B cell (primary cell): ENCODE data around the gene GPATCH1. TPM values are rescaled to one million over a fixed set of nuclear protein-coding genes. Genes with fewer than 3 reads are reported as not detected.
A peak's percentile ranks its signal among the peaks of the same experiment; 100 is the strongest.

ENCODE experiments used
- ATAC-seq: fragments of 200-7000 bp; cut with Tn5 transposase; one replicate; pipeline ENCODE4 v1.10.0; 2021; ENCODE audit warnings: low read depth, mild to moderate bottlenecking, moderate number of reproducible peaks, moderate library complexity
- CTCF ChIA-PET: fragments of 350-600 bp; sonication (Branson Sonifier 250); formaldehyde crosslinking; loops from one replicate; lab custom pipeline; 2021; ENCODE audit warnings: antibody characterized with exemption, inconsistent platforms; lab: Charles Lee
- POLR2A ChIA-PET: fragments of 350-600 bp; sonication (Branson Sonifier 250); formaldehyde crosslinking; loops from one replicate; lab custom pipeline; 2021; ENCODE audit warnings: antibody characterized with exemption; lab: Charles Lee
- DNase-seq: peaks from one replicate; pipeline ENCODE4 v3.0.0; 2013
- H2AFZ ChIP-seq: 2 replicates; pipeline ENCODE4 v1.6.1; 2012; ENCODE audit warnings: mild to moderate bottlenecking, low read depth, low read length; ENCODE audit not compliant: insufficient read depth, poor library complexity, severe bottlenecking
- H3K27ac ChIP-seq, 2 donors: 1 replicate in 1 of 2; 2 replicates in 1 of 2; pipeline ENCODE4 v1.5.1; 2012 to 2013; ENCODE audit warnings: low read length in 2 of 2, mild to moderate bottlenecking in 2 of 2, moderate library complexity in 1 of 2
- H3K27me3 ChIP-seq, 4 experiments: fragments of 200-600 bp in 1 of 4; sonication (generic) in 1 of 4; replicated peaks in 1 of 4; 1 replicate in 2 of 4; 2 replicates in 2 of 4; pipeline versions ENCODE4 v1.6.1 to v1.7.0; 2013 to 2016; ENCODE audit warnings: low read length in 3 of 4, mild to moderate bottlenecking in 2 of 4, mixed read lengths in 1 of 4, moderate library complexity in 1 of 4; ENCODE audit not compliant: insufficient read depth in 4 of 4, control insufficient read depth in 3 of 4; ENCODE audit errors: control extremely low read depth in 1 of 4
- H3K36me3 ChIP-seq, 2 experiments: replicated peaks in 1 of 2; 1 replicate in 1 of 2; 2 replicates in 1 of 2; pipeline versions ENCODE4 v1.6.1 to v1.7.1; 2013; ENCODE audit warnings: low read length in 1 of 2; ENCODE audit not compliant: insufficient read depth in 2 of 2, control insufficient read depth in 1 of 2; ENCODE audit errors: control extremely low read depth in 1 of 2, extremely low read depth in 1 of 2
- H3K4me1 ChIP-seq, 2 donors: fragments of 200-600 bp in 1 of 2; sonication (generic) in 1 of 2; 1 replicate in 1 of 2; 2 replicates in 1 of 2; pipeline versions ENCODE4 v1.5.1 to v1.6.1; 2013 to 2017; ENCODE audit warnings: low read length in 2 of 2; ENCODE audit not compliant: control insufficient read depth in 2 of 2, insufficient read depth in 2 of 2
- H3K4me2 ChIP-seq: replicated peaks from 2 replicates; pipeline ENCODE3; 2012; ENCODE audit warnings: mild to moderate bottlenecking, low read depth, low read length; ENCODE audit not compliant: poor library complexity, severe bottlenecking
- H3K4me3 ChIP-seq, 5 experiments: fragments of 200-600 bp in 1 of 5; sonication (generic) in 1 of 5; 1 replicate in 3 of 5; 2 replicates in 2 of 5; pipeline versions ENCODE4 v1.5.1 to v1.7.0; 2011 to 2016; ENCODE audit warnings: low read length in 4 of 5, mild to moderate bottlenecking in 4 of 5, low read depth in 2 of 5, control low read depth in 1 of 5, moderate library complexity in 1 of 5; ENCODE audit not compliant: insufficient read depth in 1 of 5; ENCODE audit errors: control extremely low read depth in 1 of 5, extremely low read depth in 1 of 5
- H3K79me2 ChIP-seq: fragments of 200-600 bp; sonication (generic); one replicate; pipeline ENCODE4 v1.6.0; 2016; ENCODE audit warnings: low read length; ENCODE audit not compliant: control insufficient read depth, insufficient read depth
- H3K9ac ChIP-seq: fragments of 200-600 bp; sonication (generic); 2 replicates; pipeline ENCODE4 v1.6.1; 2017; ENCODE audit warnings: mild to moderate bottlenecking, low read length, moderate library complexity
- H3K9me3 ChIP-seq, 3 donors: one replicate each; pipeline versions ENCODE4 v1.6.1 to v1.7.1; 2013; ENCODE audit warnings: low read length in 2 of 3; ENCODE audit not compliant: control insufficient read depth in 2 of 3, insufficient read depth in 1 of 3; ENCODE audit errors: control extremely low read depth in 1 of 3
- H4K20me1 ChIP-seq: 2 replicates; pipeline ENCODE4 v1.6.0; 2012; ENCODE audit warnings: mild to moderate bottlenecking, low read length; ENCODE audit not compliant: insufficient read depth, control insufficient read depth, poor library complexity, severe bottlenecking
- H3K27ac Mint-ChIP-seq: one replicate; pipeline ENCODE4 v1.8.0; 2021; ENCODE audit warnings: mixed read lengths
- H3K27me3 Mint-ChIP-seq: one replicate; pipeline ENCODE4 v1.8.0; 2021; ENCODE audit warnings: mixed read lengths
- H3K4me1 Mint-ChIP-seq: one replicate; pipeline ENCODE4 v1.8.0; 2021; ENCODE audit warnings: mixed read lengths
- H3K4me3 Mint-ChIP-seq: one replicate; pipeline ENCODE4 v1.8.0; 2021; ENCODE audit warnings: mixed read lengths
- H3K9me3 Mint-ChIP-seq: one replicate; pipeline ENCODE4 v1.8.0; 2022; ENCODE audit warnings: mixed read lengths; ENCODE audit not compliant: insufficient read depth
- CTCF ChIP-seq: fragments of 200-600 bp; IDR thresholded peaks from one replicate; pipeline ENCODE4 v1.8.0; 2022; ENCODE audit warnings: antibody characterized with exemption, mild to moderate bottlenecking
- EZH2 ChIP-seq: IDR thresholded peaks from 2 replicates; pipeline ENCODE4 v1.6.1; 2012; ENCODE audit warnings: borderline replicate concordance, low read depth, mild to moderate bottlenecking, moderate library complexity, low read length; ENCODE audit not compliant: insufficient read depth, poor library complexity, severe bottlenecking
- WGBS: methylation state at CpG from one replicate; pipeline ENCODE4 v1.1.5; 2013; ENCODE audit warnings: missing lambda C conversion rate; ENCODE audit not compliant: insufficient coverage; 5-methylcytosine and 5-hydroxymethylcytosine counted together
- intact Hi-C: fragments of 100-400 bp; cut with micrococcal nuclease; formaldehyde crosslinking; loops from one replicate; pipeline ENCODE4 v1.10.0; 2022
- polyA plus RNA-seq: library from polyadenylated mRNA; depleted of rRNA; stranded (reverse); fragments of >200 nt; gene quantifications from 2 replicates; pipeline ENCODE4 v1.2.3, GENCODE V29; 2012
- total RNA-seq, 2 donors: library from RNA; stranded (reverse); fragments of 120-200 nt in 1 of 2; gene quantifications; 1 replicate in 1 of 2; 2 replicates in 1 of 2; pipeline versions ENCODE4 v1.2.3 to v1.2.4, GENCODE V29; 2013 to 2022

The GPATCH1 gene
- total and polyA plus RNA-seq, 2 donors (not counting 1 experiment from before 2014, with no cell fraction given) = 9.9 to 14.6 TPM

- Mint-ChIP-seq H3K27ac (no peak overlapping the region), H3K9me3 (no peaks in the 10 kb centered on the region), H3K4me1 (peaks cover 4% of the 10 kb centered on the region), H3K4me3 (no peak overlapping the region), H3K27me3 (no peaks in the 10 kb centered on the region)
- TF ChIP-seq EZH2 (no peak), CTCF (no peak)
- Histone ChIP-seq H4K20me1 (no peaks in the 10 kb centered on the region), H3K27ac (no peak overlapping the region), H3K9ac (no peak overlapping the region), H2AFZ (no peak overlapping the region), H3K4me2 (no peak overlapping the region), H3K79me2 (no peaks in the 10 kb centered on the region), H3K27me3 (peaks cover 0 to 3% (median 0%) of the 10 kb centered on the region in 4 experiments), H3K9me3 (peaks cover 0 to 12% (median 0%) of the 10 kb centered on the region in 3 donors), H3K4me1 (no peaks in the 10 kb centered on the region), H3K36me3 (peaks cover 0 to 14% of the 10 kb centered on the region in 2 experiments), H3K4me3 (no peak overlapping the region)
- ChIA-PET POLR2A (interaction anchor here (0.6 kb wide), 1 partner anchor 266 kb away, joined by 6 read pairs; no protein-coding TSS in a partner anchor), CTCF (no interaction called here)
- ATAC-seq (no peak), DNase-seq (no peak)
- 75% methylated on average over 13 of the region's 13 CpGs for WGBS
- intact Hi-C loops = no loop called here
Observed at GRCh38 chr19:33133438-33134031, 52.6 kb downstream of the GPATCH1 start.

GRCh38 chr19:33134571-33135041 lies 53.6 kb downstream of the GPATCH1 start:
- H2AFZ ChIP-seq = no peak overlapping the region
- peaks cover 5% of the 10 kb centered on the region for H3K27me3 Mint-ChIP-seq
- H3K9ac ChIP-seq = no peak overlapping the region
- TF ChIP-seq CTCF (no peak), EZH2 (no peak)
- DNase-seq (no peak), ATAC-seq (no peak)
- no peak overlapping the region for H3K27ac ChIP-seq
- CTCF ChIA-PET = interaction anchor here (0.8 to 1.0 kb wide), 2 partner anchors 10 kb away, joined by 3 to 4 read pairs; no protein-coding TSS in a partner anchor
- peaks cover 0 to 12% (median 0%) of the 10 kb centered on the region in 3 donors for H3K9me3 ChIP-seq
- intact Hi-C loops = no loop called here
- H3K27ac Mint-ChIP-seq = no peak overlapping the region
- no peaks in the 10 kb centered on the region for H3K79me2 ChIP-seq
- H3K36me3 ChIP-seq = peaks cover 0 to 8% of the 10 kb centered on the region in 2 experiments
- no peak overlapping the region for H3K4me3 ChIP-seq
- no peaks in the 10 kb centered on the region for H3K9me3 Mint-ChIP-seq
- no peaks in the 10 kb centered on the region for H4K20me1 ChIP-seq
- peaks cover 4% of the 10 kb centered on the region for H3K4me1 Mint-ChIP-seq
- POLR2A ChIA-PET = interaction anchor here (0.6 kb wide), 1 partner anchor 265 kb away, joined by 6 read pairs; no protein-coding TSS in a partner anchor
- H3K27me3 ChIP-seq = peaks cover 0 to 3% (median 0%) of the 10 kb centered on the region in 4 experiments
- 40% methylated on average over 26 of the region's 38 CpGs for WGBS
- H3K4me2 ChIP-seq = peak overlapping the region; percentile 47
- H3K4me3 Mint-ChIP-seq = peak overlapping the region; percentile 19
- no peaks in the 10 kb centered on the region for H3K4me1 ChIP-seq
